ENCODE measurements around the gene TGM3.

The TGM3 gene

GRCh38 chr20:2285193-2285592 lies 10.6 kb upstream of the TGM3 start:
- TF ChIP-seq CTCF (IDR thresholded peaks at IDR 0.05) (no peak), ZFX (IDR thresholded peaks at IDR 0.05; ENCODE audit: borderline replicate concordance) (no peak)
- H3K27ac ChIP-seq: no peak overlapping the region

GRCh38 chr20:2285613-2286012 lies 10.2 kb upstream of the TGM3 start:
- H3K27ac ChIP-seq: no peak overlapping the region
- TF ChIP-seq ZFX (IDR thresholded peaks at IDR 0.05; ENCODE audit: borderline replicate concordance) (no peak), CTCF (IDR thresholded peaks at IDR 0.05) (no peak)

- TF ChIP-seq ZFX (IDR thresholded peaks at IDR 0.05; ENCODE audit: borderline replicate concordance) (no peak), CTCF (IDR thresholded peaks at IDR 0.05) (no peak)
- no peak overlapping the region for H3K27ac ChIP-seq
These were observed 8.3 kb upstream of the TGM3 start for GRCh38 chr20:2287504-2287903.

GRCh38 chr20:2289475-2289874 lies 6.3 kb upstream of the TGM3 start:
- no peak for TF ChIP-seq ZFX (IDR thresholded peaks at IDR 0.05; ENCODE audit: borderline replicate concordance)
- no peak for TF ChIP-seq CTCF (IDR thresholded peaks at IDR 0.05)
- H3K27ac ChIP-seq: no peak overlapping the region

- no peak overlapping the region for H3K27ac ChIP-seq
- TF ChIP-seq ZFX (IDR thresholded peaks at IDR 0.05; ENCODE audit: borderline replicate concordance) (no peak), CTCF (IDR thresholded peaks at IDR 0.05) (no peak)
These were observed 5.3 kb upstream of the TGM3 start for GRCh38 chr20:2290486-2290885.

- no peak overlapping the region for H3K27ac ChIP-seq
- no peak for TF ChIP-seq CTCF (IDR thresholded peaks at IDR 0.05)
- no peak for TF ChIP-seq ZFX (IDR thresholded peaks at IDR 0.05; ENCODE audit: borderline replicate concordance)
These were observed 3.2 kb upstream of the TGM3 start for GRCh38 chr20:2292416-2293110.

- no peak overlapping the region for H3K27ac ChIP-seq
- no peak for TF ChIP-seq ZFX (IDR thresholded peaks at IDR 0.05; ENCODE audit: borderline replicate concordance)
- no peak for TF ChIP-seq CTCF (IDR thresholded peaks at IDR 0.05)
These were observed 2.3 kb upstream of the TGM3 start for GRCh38 chr20:2293486-2293885.
